Posterior cingulate gyrus (tissue), 11 donors: Measurements from ENCODE around the gene COL4A6.
"Not testable (repeated sequence)": the region's sequence is repeated elsewhere in the genome, so short reads cannot be mapped to it uniquely, and the experiment has no call there.

Source experiments
- DNase-seq, 10 donors: peaks; one replicate each; pipeline versions ENCODE4 v3.0.0 to v3.0.0-alpha.2; 2020 to 2021; ENCODE audit warnings: mixed read lengths in 3 of 10
- intact Hi-C: fragments of 100-400 bp; cut with DNase I; formaldehyde crosslinking; loops from one replicate; pipeline ENCODE4 v1.15.1; 2023

The COL4A6 gene

GRCh38 chrX:108438110-108438623 lies at the start of gene COL4A6:
TSS of gene COL4A6 (minus strand) at chrX:108438422. CDS start at chrX:108438196, 226 bp downstream.
- intact Hi-C loops, result no loop called here
- peak in 3 of 10 donors; percentile 18 to 72 (median 65) for DNase-seq

GRCh38 chrX:108485960-108486359 lies 47.7 kb upstream of the COL4A6 start:
- intact Hi-C loops, result no loop called here
- DNase-seq, result no peak

- intact Hi-C loops, result no loop called here
- DNase-seq, result no peak
These were observed 46.0 kb upstream of the COL4A6 start for GRCh38 chrX:108484251-108484650.

GRCh38 chrX:108481528-108481927 lies 43.3 kb upstream of the COL4A6 start:
- intact Hi-C loops, DNase-seq: not testable (repeated sequence)

DNA sequence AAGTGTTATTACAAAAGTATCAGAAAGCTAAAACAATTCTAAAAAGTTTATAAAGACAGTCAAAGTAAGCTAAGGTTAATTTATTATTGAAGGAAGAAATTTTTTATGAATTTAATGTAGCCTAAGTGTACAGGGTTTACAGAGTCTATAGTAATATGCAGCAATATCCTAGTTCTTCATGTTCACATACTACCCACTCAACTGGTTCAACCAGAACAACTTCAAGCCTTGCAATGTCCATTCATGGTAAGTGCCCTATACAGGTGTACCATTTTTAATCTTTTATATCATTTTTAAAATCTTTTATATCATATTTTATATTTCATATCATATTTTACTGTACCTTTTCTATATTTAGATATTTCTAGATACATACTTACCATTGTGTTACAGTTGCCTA lies 35.8 kb upstream of the COL4A6 start:
- DNase-seq, result no peak
- intact Hi-C loops, result no loop called here

GRCh38 chrX:108468486-108468885 lies 30.3 kb upstream of the COL4A6 start:
- intact Hi-C loops, result no loop called here
- no peak for DNase-seq

DNA sequence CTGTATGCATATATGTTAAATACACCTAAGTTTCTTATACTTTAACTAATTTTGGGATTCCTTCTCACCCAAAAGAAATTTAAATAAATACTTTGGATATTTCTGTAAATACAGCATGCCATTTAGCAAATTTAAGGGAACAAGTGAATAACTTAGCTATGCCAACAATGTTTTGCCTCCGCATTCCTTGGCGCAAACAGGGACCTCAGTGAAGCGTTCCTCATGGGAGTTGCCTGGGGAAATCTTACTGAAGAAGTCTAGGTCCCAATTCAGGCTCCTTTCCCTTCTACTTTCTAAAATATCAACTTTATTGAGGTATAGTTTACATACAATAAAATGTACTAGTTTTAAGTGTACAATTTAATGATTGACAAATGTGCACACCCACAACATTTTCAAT lies 26.4 kb upstream of the COL4A6 start:
- DNase-seq, result no peak
- intact Hi-C loops, result no loop called here

DNA sequence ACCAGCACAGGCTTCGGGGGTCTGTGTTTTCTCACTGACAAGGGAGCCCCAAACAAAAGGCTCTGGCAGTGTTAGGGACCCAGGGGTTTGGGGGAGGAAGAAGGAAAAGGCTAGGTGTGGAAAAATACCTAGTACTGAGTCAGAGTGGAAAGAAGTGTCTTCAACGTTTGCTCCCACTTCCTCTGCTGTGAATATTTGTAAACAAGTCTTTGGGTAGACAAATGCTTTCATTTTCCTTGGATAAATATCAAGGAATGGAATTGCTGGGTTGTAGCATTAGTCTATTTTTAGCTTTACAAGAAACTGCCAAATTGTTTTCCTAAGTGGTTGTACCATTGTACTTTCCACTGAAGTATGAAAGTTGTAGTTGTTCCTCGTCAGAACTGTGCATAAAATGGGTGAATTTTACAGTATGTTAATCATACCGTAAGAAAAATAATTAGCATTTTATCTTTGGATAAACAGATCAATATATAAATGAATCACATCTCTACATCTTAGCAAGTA lies 18.8 kb upstream of the COL4A6 start:
- no peak for DNase-seq

DNA sequence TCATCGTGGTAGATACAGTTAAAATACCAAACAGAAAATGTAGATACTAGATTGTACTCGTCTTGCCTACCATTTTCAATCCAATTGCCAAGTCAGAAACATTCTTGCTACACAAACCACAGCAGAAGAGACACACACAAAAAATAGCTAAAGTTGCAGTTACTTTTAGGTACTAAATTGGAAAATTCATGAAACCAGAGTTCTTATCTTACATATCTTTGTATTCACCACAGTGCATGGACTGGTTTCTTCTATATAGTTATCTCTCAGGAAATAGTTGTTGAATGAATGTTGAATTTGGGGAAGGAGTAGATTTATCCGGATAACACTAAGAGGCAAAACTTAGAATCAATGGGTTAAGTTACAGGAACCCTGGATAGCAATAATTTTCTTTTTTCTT lies 15.6 kb upstream of the COL4A6 start:
- intact Hi-C loops, result no loop called here

More for the DNA sequence above, 18.8 kb upstream of the COL4A6 start:
- intact Hi-C loops, result no loop called here

GRCh38 chrX:108447303-108447702 lies 9.1 kb upstream of the COL4A6 start:
- no peak for DNase-seq
- intact Hi-C loops, result no loop called here

More for the DNA sequence above, 15.6 kb upstream of the COL4A6 start:
- no peak for DNase-seq

GRCh38 chrX:108442901-108443464 lies 4.8 kb upstream of the COL4A6 start:
- intact Hi-C loops, result no loop called here
- DNase-seq, result no peak

DNA sequence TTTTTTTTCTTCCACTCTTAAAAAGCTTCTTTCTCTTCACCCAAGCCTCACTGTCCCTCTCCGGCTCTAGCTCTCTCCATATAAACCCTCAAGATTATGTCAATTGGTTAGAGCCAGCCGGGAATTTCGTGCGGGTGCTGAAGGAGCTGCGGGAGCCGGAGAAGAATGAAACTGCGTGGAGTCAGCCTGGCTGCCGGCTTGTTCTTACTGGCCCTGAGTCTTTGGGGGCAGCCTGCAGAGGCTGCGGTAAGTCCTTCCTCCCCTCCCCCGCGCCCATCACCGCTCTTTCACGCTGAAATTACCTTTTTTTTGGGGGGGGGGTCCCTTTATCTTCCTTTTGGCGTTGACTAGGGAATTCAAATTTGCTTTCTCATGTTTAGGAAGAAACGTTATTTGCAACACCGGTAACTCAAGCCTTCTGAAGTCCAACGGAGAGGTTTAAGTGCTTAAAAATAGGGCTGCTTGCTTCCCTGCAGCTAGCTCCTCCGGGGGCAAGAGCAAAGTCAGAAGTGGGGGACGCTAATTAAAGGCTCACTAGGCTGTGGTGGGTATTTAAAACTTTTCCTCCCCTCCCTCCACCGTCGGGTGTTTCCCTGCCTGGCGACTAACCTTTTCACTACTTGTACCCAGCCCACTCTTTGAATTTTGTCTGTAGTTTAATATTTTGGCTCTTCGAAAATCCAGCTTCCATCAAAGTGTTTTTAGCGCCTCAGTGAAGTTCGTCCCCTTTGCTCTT lies 1.9 kb upstream of the COL4A6 start:
- intact Hi-C loops, result no loop called here
- peak in 4 of 10 donors; percentile 9 to 73 (median 65) for DNase-seq

DNA sequence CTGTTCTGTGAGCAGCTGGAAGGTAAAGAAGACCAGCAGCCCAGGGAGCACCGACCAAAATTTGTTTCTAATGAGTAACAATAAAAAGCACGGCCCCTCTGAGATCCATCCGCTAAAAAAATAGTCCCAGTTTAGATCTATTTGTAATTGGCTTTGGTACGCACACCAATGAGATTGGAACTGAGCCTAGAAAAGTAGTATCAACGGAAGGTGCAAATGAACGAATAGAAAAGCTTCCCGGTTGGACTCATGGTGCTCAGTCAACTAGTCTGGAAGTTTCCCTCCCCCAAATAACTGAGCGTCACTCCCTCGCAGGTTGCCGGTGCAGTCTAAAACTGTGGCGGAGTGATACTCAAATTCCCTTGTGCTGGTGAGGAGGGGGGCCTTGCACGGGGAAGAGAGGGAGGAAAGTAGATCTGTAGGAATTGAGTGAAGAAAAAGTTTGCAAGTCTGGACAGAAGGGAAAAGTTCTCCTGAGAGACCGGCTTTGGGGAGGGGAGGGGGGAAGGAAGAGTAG lies 1.3 kb upstream of the COL4A6 start, which contains the start of gene COL4A5:
Gene COL4A5, plus strand, starts transcription at position 413 of the 517 bp plus-strand sequence. CDS start 288 bp downstream, outside the sequence.
- peak in 4 of 10 donors; percentile 2 to 68 (median 36) for DNase-seq
- intact Hi-C loops, result no loop called here

DNA sequence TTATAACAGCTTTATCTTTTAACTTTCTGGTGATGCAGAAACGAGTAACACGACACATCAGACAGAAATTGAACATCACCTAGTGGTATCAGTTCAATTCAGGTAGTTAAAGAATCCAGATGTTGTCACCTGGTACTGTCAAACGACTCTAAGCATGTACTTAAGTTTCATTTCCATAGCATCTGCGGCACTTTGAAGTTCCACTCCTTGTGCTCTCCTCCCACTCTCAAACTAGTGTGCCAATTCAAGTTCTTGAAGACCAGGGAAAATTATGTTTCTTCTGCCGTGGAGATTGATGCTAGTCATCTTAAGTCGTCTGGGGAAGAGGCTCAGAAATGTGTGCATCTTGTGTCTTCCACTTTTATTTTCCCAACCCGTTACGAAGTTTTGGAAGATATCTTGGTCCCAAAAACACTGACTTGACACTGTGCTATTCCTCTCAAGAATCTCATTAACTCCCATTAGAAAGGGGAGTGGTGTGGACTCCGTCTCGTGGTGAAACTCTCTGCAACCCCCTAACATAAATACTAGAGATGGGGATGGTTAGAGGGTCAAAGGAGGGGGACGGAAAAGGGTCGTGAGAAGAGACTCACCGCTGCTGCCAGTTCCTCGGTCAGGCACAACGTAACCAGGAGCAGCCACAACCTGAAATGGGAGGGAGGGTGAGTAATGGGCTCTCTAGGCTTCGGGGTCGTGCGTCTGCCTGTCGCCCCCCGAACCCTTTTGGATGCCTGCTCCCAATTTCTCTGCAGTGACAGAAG lies 693 bp downstream of the COL4A6 start:
- DNase-seq, result no peak
- intact Hi-C loops, result no loop called here

DNA sequence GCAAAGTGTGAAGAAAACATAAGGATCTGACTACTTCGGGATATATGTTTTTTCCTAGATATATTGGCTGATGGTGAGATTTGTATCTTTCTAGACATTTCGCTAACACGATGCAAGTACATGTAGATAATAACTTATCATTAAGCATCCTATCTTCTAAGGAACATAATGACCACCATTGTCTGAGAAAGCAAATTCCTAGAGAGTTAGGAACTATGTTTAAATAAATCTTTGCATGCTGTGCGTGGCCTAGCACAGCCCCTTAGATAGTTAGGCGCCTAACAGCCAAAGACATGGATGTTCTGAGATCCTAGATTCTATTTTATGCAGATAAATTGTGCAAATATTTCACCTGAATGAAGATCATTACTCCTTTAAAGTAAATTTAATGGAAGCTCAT lies 3.0 kb downstream of the COL4A6 start:
- no peak for DNase-seq
- intact Hi-C loops, result no loop called here

GRCh38 chrX:108426262-108426661 lies 12.0 kb downstream of the COL4A6 start:
- DNase-seq, result no peak
- intact Hi-C loops, result no loop called here

DNA sequence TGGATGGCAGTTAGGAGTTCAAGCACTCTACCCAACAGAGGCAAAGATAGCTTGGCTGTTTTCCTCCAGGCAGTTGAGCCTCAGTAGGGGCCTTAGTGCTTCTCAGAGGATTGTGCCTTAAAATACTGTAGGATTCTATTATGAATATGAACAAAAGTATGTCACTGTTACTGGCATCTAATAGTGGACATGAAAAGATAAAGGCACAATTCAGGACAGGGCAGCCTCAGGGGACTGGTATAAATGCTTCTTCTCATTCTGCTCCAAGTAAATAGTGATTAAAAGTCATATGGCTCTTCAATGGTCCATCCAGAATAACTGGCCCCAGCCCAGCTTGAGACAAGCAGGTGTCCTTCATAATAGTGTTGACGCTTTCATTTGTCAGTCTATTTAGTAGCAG lies 17.7 kb downstream of the COL4A6 start:
- no peak for DNase-seq
- intact Hi-C loops, result no loop called here

DNA sequence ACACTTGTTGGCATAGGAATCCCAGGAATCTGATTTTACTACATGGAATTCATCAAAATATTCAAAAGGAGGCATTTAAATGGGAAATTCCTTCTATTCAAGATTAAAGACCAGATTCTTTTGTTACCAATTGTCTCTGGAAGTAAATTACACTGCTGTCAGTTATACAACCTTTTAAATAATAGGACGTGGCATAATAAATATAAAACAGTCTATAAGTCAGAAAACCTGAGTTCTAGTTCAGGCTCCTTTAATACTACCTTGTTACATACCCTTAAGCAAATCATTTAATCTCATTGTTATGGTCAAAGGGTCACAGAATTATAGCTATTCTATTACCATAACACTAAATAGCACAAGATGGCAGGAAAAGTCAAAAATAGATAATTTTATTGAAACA lies 18.8 kb downstream of the COL4A6 start:
- intact Hi-C loops, result no loop called here

GRCh38 chrX:108417257-108417656 lies 21.0 kb downstream of the COL4A6 start:
- DNase-seq, result no peak
- intact Hi-C loops, result no loop called here

More for the DNA sequence above, 18.8 kb downstream of the COL4A6 start:
- DNase-seq, result no peak

DNA sequence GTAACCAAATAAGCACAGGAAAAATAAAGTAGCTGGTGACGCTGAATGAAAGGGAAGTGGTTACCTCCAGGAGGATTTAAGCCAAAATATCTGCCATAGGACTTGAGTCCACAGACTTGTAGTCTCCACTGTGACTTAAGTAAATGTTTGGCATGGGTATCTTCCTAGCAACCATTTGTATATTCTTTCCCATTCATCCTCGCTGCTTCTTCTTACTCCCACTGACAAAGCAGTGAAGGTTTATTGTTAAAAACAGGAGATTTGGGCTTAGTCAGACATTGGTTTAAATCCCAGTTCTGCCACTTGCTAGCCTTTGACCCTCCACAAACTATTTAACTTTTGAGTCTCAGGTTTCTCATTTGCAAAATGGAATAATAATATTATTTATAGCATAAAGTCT lies 22.3 kb downstream of the COL4A6 start:
- intact Hi-C loops, result no loop called here
- no peak for DNase-seq

DNA sequence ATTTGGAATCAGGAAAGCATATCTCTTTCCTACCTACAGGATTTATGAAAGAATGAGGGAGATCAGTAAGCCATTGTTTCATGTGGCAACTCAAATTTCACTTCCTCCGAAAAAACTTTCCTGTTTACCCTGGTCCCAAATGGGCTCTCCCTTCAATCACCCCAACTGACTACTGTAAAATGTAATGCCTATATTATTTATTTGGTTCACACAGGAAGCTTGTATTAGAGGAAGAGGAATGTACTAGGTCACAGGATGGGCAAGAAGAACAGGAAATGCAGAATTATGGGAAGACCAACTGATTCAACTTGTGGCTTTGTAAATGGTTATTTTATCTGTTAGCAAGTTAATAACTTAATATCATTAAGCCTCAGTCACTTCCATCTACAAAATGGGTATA lies 23.1 kb downstream of the COL4A6 start:
- intact Hi-C loops, result no loop called here
- no peak for DNase-seq
